GM23338 (cell line): Measurements from ENCODE around the gene TIRAP. TPM values are rescaled to one million over a fixed set of nuclear protein-coding genes. Genes with fewer than 3 reads are reported as not detected.

ENCODE experiments used
- ETS1 ChIP-seq: IDR thresholded peaks from 2 replicates; pipeline ENCODE4 v1.6.1; 2016; ENCODE audit warnings: antibody characterized with exemption
- EZH2phosphoT487 ChIP-seq: fragments of 200-600 bp; sonication (generic); IDR thresholded peaks from one replicate; pipeline ENCODE4 v1.8.1; 2018; ENCODE audit warnings: antibody characterized with exemption; ENCODE audit not compliant: unreplicated experiment
- STAT1 ChIP-seq: IDR thresholded peaks from one replicate; pipeline ENCODE4 v1.6.1; 2016; ENCODE audit warnings: antibody characterized with exemption; ENCODE audit not compliant: unreplicated experiment
- ZNF331 ChIP-seq: fragments of 250-450 bp; sonication (Bioruptor Pico); IDR thresholded peaks from 2 replicates; pipeline ENCODE4 v1.5.0; 2020; ENCODE audit warnings: low read depth, mild to moderate bottlenecking, moderate library complexity
- polyA plus RNA-seq: library from polyadenylated mRNA; unstranded; fragments of >200 nt; fragmentation: Nextera tagmentation; extraction: Ambion mirVana; gene quantifications from 2 replicates; pipeline ENCODE4 v1.2.1, GENCODE V29; 2016
- small RNA-seq: library from RNA; depleted of rRNA; stranded (forward); fragments of <200 nt; gene quantifications from one replicate; pipeline ENCODE3, GENCODE V24; 2014; ENCODE audit warnings: low replicate concordance
- total RNA-seq: library from RNA; depleted of rRNA; stranded (reverse); fragments of >200 nt; shearing (Covaris generic); gene quantifications from 2 replicates; pipeline ENCODE4 v1.2.3, GENCODE V29; 2014; rRNA removed

TIRAP gene
- total and polyA plus RNA-seq, 2 experiments from 2014 or later = 1.1 to 3.4 TPM

DNA sequence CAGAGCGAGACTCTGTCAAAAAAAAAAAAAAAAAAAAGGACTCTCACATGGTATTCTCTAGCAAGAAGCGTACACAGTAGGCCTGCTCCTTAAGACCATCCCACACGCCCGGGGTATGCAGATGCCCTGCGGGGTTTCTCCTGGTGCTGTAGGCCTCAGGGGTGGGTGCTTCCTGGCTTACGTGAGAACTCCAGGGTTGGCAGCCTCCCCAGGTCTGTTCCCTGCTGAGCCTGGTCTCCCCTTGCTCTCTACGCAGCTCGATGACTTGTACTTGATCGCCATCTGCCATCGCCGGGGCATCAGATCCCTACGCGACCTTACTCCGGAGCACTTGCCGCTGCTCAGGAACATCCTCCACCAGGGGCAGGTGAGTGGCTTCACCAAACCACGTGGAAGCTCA, 60.2 kb downstream of the TIRAP start (continued):
- TF ChIP-seq EZH2phosphoT487 = no peak
- TF ChIP-seq STAT1 = no peak
- no peak for TF ChIP-seq ZNF331
- no peak for TF ChIP-seq ETS1

Small RNA genes within 50 kb of the gene (small RNA-seq; reads per million reads assigned to genes)
- not detected for gene RN7SL351P

Other genes starting within 250 kb of the TIRAP start
- gene CDON, start 220.2 kb upstream of the TIRAP start, total RNA-seq = 31.2 and 35.5 TPM in 2 replicates
- gene CDON, start 220.2 kb upstream of the TIRAP start, polyA plus RNA-seq = 3.3 and 4.1 TPM in 2 replicates
- 43.6 and 60.8 TPM in 2 replicates for gene RPUSD4, start 71.4 kb upstream of the TIRAP start, total RNA-seq
- 20.3 and 20.8 TPM in 2 replicates for gene RPUSD4, start 71.4 kb upstream of the TIRAP start, polyA plus RNA-seq
- 43.4 and 75.0 TPM in 2 replicates for gene FAM118B, start 71.3 kb upstream of the TIRAP start, total RNA-seq
- gene FAM118B, start 71.3 kb upstream of the TIRAP start, polyA plus RNA-seq = 24.7 and 33.7 TPM in 2 replicates
- gene SRPRA, start 14.2 kb upstream of the TIRAP start, total RNA-seq = 49.3 and 53.2 TPM in 2 replicates
- gene SRPRA, start 14.2 kb upstream of the TIRAP start, polyA plus RNA-seq = 27.1 and 28.0 TPM in 2 replicates
- 41.0 and 59.2 TPM in 2 replicates for gene FOXRED1, start 13.9 kb upstream of the TIRAP start, total RNA-seq
- gene FOXRED1, start 13.9 kb upstream of the TIRAP start, polyA plus RNA-seq = 25.2 and 27.0 TPM in 2 replicates
- 26.8 and 28.5 TPM in 2 replicates for gene DCPS, start 21.0 kb downstream of the TIRAP start, total RNA-seq
- gene DCPS, start 21.0 kb downstream of the TIRAP start, polyA plus RNA-seq = 41.1 and 46.4 TPM in 2 replicates
- gene ST3GAL4, start 72.6 kb downstream of the TIRAP start, total RNA-seq = 16.6 and 28.0 TPM in 2 replicates
- 10.1 and 10.8 TPM in 2 replicates for gene ST3GAL4, start 72.6 kb downstream of the TIRAP start, polyA plus RNA-seq